Fibroblast of lung (primary cell): ENCODE measurements around the gene ARHGAP45. TPM values are rescaled to one million over a fixed set of nuclear protein-coding genes. Genes with fewer than 3 reads are reported as not detected.

Experiments
- DNase-seq, 2 donors: peaks; one replicate each; pipeline versions ENCODE4 v3.0.0 to v3.0.0-alpha.2; 2010; ENCODE audit warnings: low read depth in 2 of 2
- H2AFZ ChIP-seq: 2 replicates; pipeline ENCODE4 v1.5.1; 2012; ENCODE audit warnings: low read length, control low read depth, inconsistent platforms
- H3K27ac ChIP-seq: 2 replicates; pipeline ENCODE4 v1.5.1; 2011; ENCODE audit warnings: low read length, control low read depth; ENCODE audit not compliant: insufficient read depth
- H3K27me3 ChIP-seq: 2 replicates; pipeline ENCODE4 v1.5.1; 2011; ENCODE audit warnings: mild to moderate bottlenecking, low read length; ENCODE audit not compliant: control insufficient read depth, insufficient read depth
- H3K36me3 ChIP-seq: 2 replicates; pipeline ENCODE4 v1.5.1; 2011; ENCODE audit warnings: low read length; ENCODE audit not compliant: control insufficient read depth, insufficient read depth
- H3K4me1 ChIP-seq: 2 replicates; pipeline ENCODE4 v1.5.1; 2011; ENCODE audit warnings: low read length; ENCODE audit not compliant: control insufficient read depth, insufficient read depth; ENCODE audit errors: extremely low read depth
- H3K4me2 ChIP-seq: 2 replicates; pipeline ENCODE4 v1.5.1; 2011; ENCODE audit warnings: low read length, control low read depth; ENCODE audit not compliant: insufficient read depth; ENCODE audit errors: extremely low read depth
- H3K4me3 ChIP-seq, 4 experiments: fragments of 200-600 bp in 1 of 4; sonication (generic) in 1 of 4; replicated peaks in 1 of 4; 2 replicates each; pipeline ENCODE4 v1.5.1; 2011 to 2016; ENCODE audit warnings: low read length in 4 of 4, low read depth in 3 of 4, mild to moderate bottlenecking in 3 of 4, control low read depth in 2 of 4, inconsistent platforms in 1 of 4, mixed read lengths in 1 of 4; ENCODE audit not compliant: insufficient read depth in 1 of 4; ENCODE audit errors: control extremely low read depth in 1 of 4
- H3K79me2 ChIP-seq: 2 replicates; pipeline ENCODE4 v1.5.1; 2012; ENCODE audit warnings: mild to moderate bottlenecking, low read length, inconsistent platforms; ENCODE audit not compliant: control insufficient read depth, insufficient read depth
- H3K9ac ChIP-seq: 2 replicates; pipeline ENCODE4 v1.5.1; 2011; ENCODE audit warnings: mild to moderate bottlenecking, low read length, control low read depth; ENCODE audit not compliant: insufficient read depth
- H3K9me3 ChIP-seq: 2 replicates; pipeline ENCODE4 v1.5.1; 2012; ENCODE audit warnings: low read depth, low read length; ENCODE audit not compliant: control insufficient read depth, insufficient read depth
- H4K20me1 ChIP-seq: 2 replicates; pipeline ENCODE4 v1.5.1; 2011; ENCODE audit warnings: low read length; ENCODE audit not compliant: control insufficient read depth, insufficient read depth; ENCODE audit errors: extremely low read depth
- CTCF ChIP-seq, 2 donors: IDR thresholded peaks in 1 of 2; conservative IDR thresholded peaks in 1 of 2; 1 replicate in 1 of 2; 2 replicates in 1 of 2; pipeline ENCODE4 v1.5.1; 2011 to 2012; ENCODE audit warnings: low read length in 2 of 2, control low read depth in 1 of 2, inconsistent platforms in 1 of 2, low read depth in 1 of 2, mild to moderate bottlenecking in 1 of 2
- EZH2 ChIP-seq: IDR thresholded peaks from 2 replicates; pipeline ENCODE4 v1.5.1; 2012; ENCODE audit warnings: low read length, control low read depth, mild to moderate bottlenecking; ENCODE audit errors: missing control alignments
- polyA plus RNA-seq, 2 donors: library from polyadenylated mRNA; depleted of rRNA in 1 of 2; stranded (reverse) in 1 of 2; unstranded in 1 of 2; fragments of >200 nt; gene quantifications; 2 replicates each; pipeline ENCODE4 v1.2.1, GENCODE V29; 2011 to 2012; ENCODE audit warnings: missing spikeins in 1 of 2
- total RNA-seq: library from RNA; depleted of rRNA; stranded (reverse); fragments of >200 nt; gene quantifications from 2 replicates; pipeline ENCODE4 v1.2.1, GENCODE V29; 2014

The ARHGAP45 gene
- total and polyA plus RNA-seq, 2 donors (not counting 1 experiment from before 2014, with no cell fraction given) = 0.42 to 1.8 TPM

- H4K20me1 ChIP-seq = no peaks in the 10 kb centered on the region
- H3K4me3 ChIP-seq = no peak overlapping the region
- peaks cover 10% of the 10 kb centered on the region for H3K27me3 ChIP-seq
- no peak overlapping the region for H2AFZ ChIP-seq
- TF ChIP-seq EZH2 (no peak), CTCF (conservative IDR thresholded peaks at IDR 0.05 in 1 of 2, IDR thresholded peaks at IDR 0.05 in 1 of 2; ENCODE audit: low read depth in 1 of 2, low read length in 2 of 2) (no peak)
- H3K4me2 ChIP-seq = no peak overlapping the region
- H3K9me3 ChIP-seq = no peaks in the 10 kb centered on the region
- no peaks in the 10 kb centered on the region for H3K4me1 ChIP-seq
- no peak for DNase-seq
- no peak overlapping the region for H3K27ac ChIP-seq
- H3K79me2 ChIP-seq = no peaks in the 10 kb centered on the region
- no peaks in the 10 kb centered on the region for H3K36me3 ChIP-seq
- no peak overlapping the region for H3K9ac ChIP-seq
Observed at GRCh38 chr19:1063909-1064660, 2.9 kb upstream of the ARHGAP45 start.

- Histone ChIP-seq H3K27ac (no peak overlapping the region), H3K9ac (no peak overlapping the region), H3K4me3 (no peak overlapping the region), H2AFZ (no peak overlapping the region), H3K9me3 (no peaks in the 10 kb centered on the region), H4K20me1 (no peaks in the 10 kb centered on the region), H3K4me1 (no peaks in the 10 kb centered on the region), H3K4me2 (no peak overlapping the region), H3K79me2 (no peaks in the 10 kb centered on the region), H3K27me3 (peaks cover 13% of the 10 kb centered on the region), H3K36me3 (no peaks in the 10 kb centered on the region)
- TF ChIP-seq EZH2 = no peak
- TF ChIP-seq CTCF (conservative IDR thresholded peaks at IDR 0.05 in 1 of 2, IDR thresholded peaks at IDR 0.05 in 1 of 2; ENCODE audit: low read depth in 1 of 2, low read length in 2 of 2) = peak; percentile 47 to 63
- DNase-seq = peak; percentile 67 to 69
Observed at GRCh38 chr19:1064661-1065605, 2.0 kb upstream of the ARHGAP45 start.

GRCh38 chr19:1065606-1066109 is 1.3 kb upstream of the ARHGAP45 start:
- Histone ChIP-seq H3K4me3 (no peak overlapping the region), H3K4me1 (no peaks in the 10 kb centered on the region), H3K9ac (no peak overlapping the region), H4K20me1 (no peaks in the 10 kb centered on the region), H3K27me3 (peaks cover 15% of the 10 kb centered on the region), H3K79me2 (no peaks in the 10 kb centered on the region), H3K4me2 (no peak overlapping the region), H2AFZ (no peak overlapping the region), H3K9me3 (no peaks in the 10 kb centered on the region), H3K27ac (no peak overlapping the region), H3K36me3 (no peaks in the 10 kb centered on the region)
- TF ChIP-seq CTCF (conservative IDR thresholded peaks at IDR 0.05 in 1 of 2, IDR thresholded peaks at IDR 0.05 in 1 of 2; ENCODE audit: low read depth in 1 of 2, low read length in 2 of 2) = no peak
- no peak for TF ChIP-seq EZH2
- no peak for DNase-seq
